GM12878 (cell line): Measurements from ENCODE around the gene NHSL2.

ENCODE experiments used
- DPF2 ChIP-seq: fragments of 450-650 bp; IDR thresholded peaks from 2 replicates; pipeline ENCODE4 v1.6.1; 2017; ENCODE audit warnings: mild to moderate bottlenecking
- EGR1 ChIP-seq, 2 experiments: IDR thresholded peaks; 1 replicate in 1 of 2; 2 replicates in 1 of 2; pipeline ENCODE4 v1.6.1; 2011 to 2012; ENCODE audit warnings: low read depth in 2 of 2, low read length in 2 of 2, borderline replicate concordance in 1 of 2, mild to moderate bottlenecking in 1 of 2, moderate library complexity in 1 of 2
- NR2C1 ChIP-seq: fragments of 450-650 bp; IDR thresholded peaks from 2 replicates; pipeline ENCODE4 v1.6.1; 2017; ENCODE audit warnings: antibody characterized with exemption, mild to moderate bottlenecking, moderate library complexity
- TF ChIP-seq, protein P1 (sequence below), 3 experiments: IDR thresholded peaks in 2 of 3; conservative IDR thresholded peaks in 1 of 3; 2 replicates each; pipeline ENCODE4 v1.5.1; 2011; ENCODE audit warnings: low read depth in 3 of 3, low read length in 3 of 3, mild to moderate bottlenecking in 3 of 3, control low read depth in 2 of 3, moderate library complexity in 2 of 3, inconsistent platforms in 1 of 3, mixed read lengths in 1 of 3; ENCODE audit not compliant: control insufficient read depth in 2 of 3, insufficient read depth in 1 of 3; ENCODE audit errors: extremely low read depth in 1 of 3

DNA sequence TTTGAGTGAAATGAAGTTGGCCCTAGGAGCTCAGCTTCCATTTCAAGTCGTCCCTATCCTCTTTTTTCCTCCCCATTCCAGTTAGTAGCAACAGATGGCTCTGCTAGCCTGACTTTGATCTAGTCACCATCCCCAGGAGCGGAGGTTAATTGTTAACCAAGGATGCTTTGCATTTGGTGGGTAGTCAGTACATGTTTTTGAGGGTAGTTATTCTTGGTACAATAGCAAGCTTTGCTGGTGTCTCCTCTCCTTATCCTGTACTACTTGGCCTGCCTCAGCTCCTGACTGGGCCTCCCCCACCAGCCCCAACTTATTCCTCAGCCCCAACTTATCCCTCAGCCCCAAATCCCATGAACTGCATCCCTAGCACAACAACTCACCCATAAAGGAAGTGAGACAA, 235.9 kb downstream of the NHSL2 start:
- TF ChIP-seq NR2C1 (no peak), EGR1 (IDR thresholded peaks at IDR 0.05; ENCODE audit: borderline replicate concordance in 1 of 2, low read depth in 2 of 2, low read length in 2 of 2) (no peak), DPF2 (no peak)
- TF ChIP-seq, protein P1, sequence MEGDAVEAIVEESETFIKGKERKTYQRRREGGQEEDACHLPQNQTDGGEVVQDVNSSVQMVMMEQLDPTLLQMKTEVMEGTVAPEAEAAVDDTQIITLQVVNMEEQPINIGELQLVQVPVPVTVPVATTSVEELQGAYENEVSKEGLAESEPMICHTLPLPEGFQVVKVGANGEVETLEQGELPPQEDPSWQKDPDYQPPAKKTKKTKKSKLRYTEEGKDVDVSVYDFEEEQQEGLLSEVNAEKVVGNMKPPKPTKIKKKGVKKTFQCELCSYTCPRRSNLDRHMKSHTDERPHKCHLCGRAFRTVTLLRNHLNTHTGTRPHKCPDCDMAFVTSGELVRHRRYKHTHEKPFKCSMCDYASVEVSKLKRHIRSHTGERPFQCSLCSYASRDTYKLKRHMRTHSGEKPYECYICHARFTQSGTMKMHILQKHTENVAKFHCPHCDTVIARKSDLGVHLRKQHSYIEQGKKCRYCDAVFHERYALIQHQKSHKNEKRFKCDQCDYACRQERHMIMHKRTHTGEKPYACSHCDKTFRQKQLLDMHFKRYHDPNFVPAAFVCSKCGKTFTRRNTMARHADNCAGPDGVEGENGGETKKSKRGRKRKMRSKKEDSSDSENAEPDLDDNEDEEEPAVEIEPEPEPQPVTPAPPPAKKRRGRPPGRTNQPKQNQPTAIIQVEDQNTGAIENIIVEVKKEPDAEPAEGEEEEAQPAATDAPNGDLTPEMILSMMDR (IDR thresholded peaks at IDR 0.05 in 2 of 3, conservative IDR thresholded peaks at IDR 0.05 in 1 of 3; ENCODE audit: control insufficient read depth in 2 of 3, extremely low read depth in 1 of 3, insufficient read depth in 1 of 3, low read depth in 3 of 3, low read length in 3 of 3): no peak
